ENCODE data around the gene PRR12.

- TF ChIP-seq CTCF (IDR thresholded peaks at IDR 0.05) (no peak), POLR2A (IDR thresholded peaks at IDR 0.05) (no peak)
These were observed 61.0 kb downstream of the PRR12 start for GRCh38 chr19:49651820-49652550.

All from Peyer's patch (tissue), 4 donors.